ENCODE data around the gene MAMSTR. TPM values are rescaled to one million over a fixed set of nuclear protein-coding genes. Genes with fewer than 3 reads are reported as not detected.

Gene MAMSTR
- total and polyA plus RNA-seq, 10 of the 15 experiments (the other 5 are each of a cell fraction or from before 2014, with no cell fraction given) = 0.04 to 0.73 (median 0.31) TPM; not detected in 1

DNA sequence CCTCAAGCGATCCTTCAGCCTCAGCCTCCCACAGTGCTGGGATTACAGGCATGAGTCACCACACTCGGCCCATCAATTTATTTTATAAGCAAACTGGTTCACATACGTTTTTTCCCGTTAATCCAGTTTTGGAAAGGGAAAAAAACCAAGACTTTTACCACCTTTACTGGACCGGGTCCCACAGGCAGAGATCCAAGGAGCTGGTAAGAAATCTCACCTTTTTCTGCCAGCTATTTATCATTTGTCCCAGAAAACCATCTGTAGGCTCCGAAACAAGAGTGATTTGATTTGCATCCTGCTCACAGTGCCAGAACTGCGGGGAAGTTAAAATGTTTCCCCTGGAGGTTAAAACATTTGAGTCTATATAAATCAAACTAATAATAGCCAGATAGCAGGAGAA, 30.1 kb downstream of the MAMSTR start:
- ChIA-PET POLR2A (no interaction called here), RAD21 (ENCODE audit: unreplicated experiment) (no interaction called here), SMC1A (ENCODE audit: uncharacterized antibody, unreplicated experiment) (no interaction called here), CTCF (interaction anchor here (1.2 kb wide), 1 partner anchor 15 kb away, joined by 3 read pairs; no protein-coding TSS in a partner anchor)
- Histone ChIP-seq H4K20me1 (ENCODE audit: control insufficient read depth, insufficient read depth) (no peaks in the 10 kb centered on the region), H3K27me3 (replicated peaks in 1 of 2; ENCODE audit: control insufficient read depth in 2 of 2, insufficient read depth in 2 of 2, low read length in 1 of 2) (no peaks in the 10 kb centered on the region; a peak in 1 of 4 replicates), H3K4me1 (ENCODE audit: control insufficient read depth, insufficient read depth, low read length) (no peaks in the 10 kb centered on the region), H3K79me2 (ENCODE audit: control insufficient read depth, insufficient read depth, low read length) (no peaks in the 10 kb centered on the region), H3K4me2 (ENCODE audit: control insufficient read depth, insufficient read depth) (no peak overlapping the region), H3K9me3 (replicated peaks; ENCODE audit: control insufficient read depth, insufficient read depth, low read length) (no peaks in the 10 kb centered on the region), H3K4me3 (no peak overlapping the region), H2AFZ (ENCODE audit: control insufficient read depth, low read depth, low read length) (no peak overlapping the region), H3K27ac (ENCODE audit: control insufficient read depth, insufficient read depth) (no peak overlapping the region), H3K36me3 (ENCODE audit: control insufficient read depth in 2 of 2, insufficient read depth in 2 of 2, low read length in 1 of 2) (no peaks in the 10 kb centered on the region), H3K9ac (ENCODE audit: control insufficient read depth, insufficient read depth, low read length) (no peak overlapping the region)
- no peak for FAIRE-seq
- WGBS (ENCODE audit: insufficient coverage, insufficient replicate concordance, low lambda C conversion rate, missing lambda C conversion rate) = 33% methylated on average over 7 of the region's 7 CpGs
- ATAC-seq = no peak
- intact Hi-C loops (cut with micrococcal nuclease; ENCODE audit: unreplicated experiment) (no loop called here), in situ Hi-C loops (cut with MboI) (no loop called here)
- DNase-seq (ENCODE audit: low read depth, low spot score) = no peak
- TF ChIP-seq RAD21 (IDR thresholded peaks at IDR 0.05; ENCODE audit: insufficient read depth, low read depth, low read length) (no peak), FOS (IDR thresholded peaks at IDR 0.05; ENCODE audit: borderline replicate concordance, extremely low read depth, insufficient read length) (no peak), CHD2 (IDR thresholded peaks at IDR 0.05; ENCODE audit: borderline replicate concordance, low read depth, low read length) (no peak), YY1 (IDR thresholded peaks at IDR 0.05; ENCODE audit: low read depth, low read length) (no peak)
- TF ChIP-seq, protein P1, sequence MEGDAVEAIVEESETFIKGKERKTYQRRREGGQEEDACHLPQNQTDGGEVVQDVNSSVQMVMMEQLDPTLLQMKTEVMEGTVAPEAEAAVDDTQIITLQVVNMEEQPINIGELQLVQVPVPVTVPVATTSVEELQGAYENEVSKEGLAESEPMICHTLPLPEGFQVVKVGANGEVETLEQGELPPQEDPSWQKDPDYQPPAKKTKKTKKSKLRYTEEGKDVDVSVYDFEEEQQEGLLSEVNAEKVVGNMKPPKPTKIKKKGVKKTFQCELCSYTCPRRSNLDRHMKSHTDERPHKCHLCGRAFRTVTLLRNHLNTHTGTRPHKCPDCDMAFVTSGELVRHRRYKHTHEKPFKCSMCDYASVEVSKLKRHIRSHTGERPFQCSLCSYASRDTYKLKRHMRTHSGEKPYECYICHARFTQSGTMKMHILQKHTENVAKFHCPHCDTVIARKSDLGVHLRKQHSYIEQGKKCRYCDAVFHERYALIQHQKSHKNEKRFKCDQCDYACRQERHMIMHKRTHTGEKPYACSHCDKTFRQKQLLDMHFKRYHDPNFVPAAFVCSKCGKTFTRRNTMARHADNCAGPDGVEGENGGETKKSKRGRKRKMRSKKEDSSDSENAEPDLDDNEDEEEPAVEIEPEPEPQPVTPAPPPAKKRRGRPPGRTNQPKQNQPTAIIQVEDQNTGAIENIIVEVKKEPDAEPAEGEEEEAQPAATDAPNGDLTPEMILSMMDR (IDR thresholded peaks at IDR 0.05 in 2 of 3, conservative IDR thresholded peaks at IDR 0.05 in 1 of 3; ENCODE audit: control insufficient read depth in 2 of 3, extremely low read depth in 1 of 3, insufficient read depth in 1 of 3, low read depth in 3 of 3, low read length in 3 of 3) = no peak
- no TSS peak for BruUV-seq (replicated peaks)

DNA sequence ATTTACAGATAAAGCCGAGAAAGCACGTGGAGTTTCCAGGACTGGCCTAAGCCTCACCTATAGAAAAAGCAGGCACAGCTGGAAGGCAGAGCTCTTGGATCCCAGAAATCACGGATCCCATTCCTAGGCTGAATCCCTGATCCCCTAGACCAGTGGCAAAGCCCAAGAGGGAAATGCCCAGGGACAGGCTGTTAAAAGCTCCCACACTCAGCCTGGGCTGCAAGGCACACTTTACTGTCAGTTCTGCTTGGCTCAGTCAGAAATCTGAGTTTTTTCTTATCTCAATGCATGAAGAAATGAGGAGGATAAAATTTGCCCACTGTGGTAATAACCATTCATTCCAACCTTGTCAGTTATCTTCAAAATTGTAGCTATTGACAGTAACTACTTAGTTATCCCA, 31.7 kb downstream of the MAMSTR start:
- SMC1A ChIA-PET (ENCODE audit: uncharacterized antibody, unreplicated experiment) = no interaction called here
- CTCF ChIA-PET = no interaction called here
- BruUV-seq (replicated peaks) = no TSS peak
- TF ChIP-seq TBL1XR1 (IDR thresholded peaks at IDR 0.05; ENCODE audit: low read depth, low read length) (no peak), RCOR1 (conservative IDR thresholded peaks at IDR 0.05; ENCODE audit: low read depth, low read length) (no peak), SIX5 (IDR thresholded peaks at IDR 0.05; ENCODE audit: low read depth, low read length, severe bottlenecking) (no peak), KDM1A (IDR thresholded peaks at IDR 0.05; ENCODE audit: borderline replicate concordance) (no peak), POU2F2 (IDR thresholded peaks at IDR 0.05; ENCODE audit: borderline replicate concordance, low read depth, low read length) (no peak), ZNF207 (IDR thresholded peaks at IDR 0.05; ENCODE audit: borderline replicate concordance) (no peak), IKZF2 (IDR thresholded peaks at IDR 0.05) (no peak)
- TF ChIP-seq, protein P2, sequence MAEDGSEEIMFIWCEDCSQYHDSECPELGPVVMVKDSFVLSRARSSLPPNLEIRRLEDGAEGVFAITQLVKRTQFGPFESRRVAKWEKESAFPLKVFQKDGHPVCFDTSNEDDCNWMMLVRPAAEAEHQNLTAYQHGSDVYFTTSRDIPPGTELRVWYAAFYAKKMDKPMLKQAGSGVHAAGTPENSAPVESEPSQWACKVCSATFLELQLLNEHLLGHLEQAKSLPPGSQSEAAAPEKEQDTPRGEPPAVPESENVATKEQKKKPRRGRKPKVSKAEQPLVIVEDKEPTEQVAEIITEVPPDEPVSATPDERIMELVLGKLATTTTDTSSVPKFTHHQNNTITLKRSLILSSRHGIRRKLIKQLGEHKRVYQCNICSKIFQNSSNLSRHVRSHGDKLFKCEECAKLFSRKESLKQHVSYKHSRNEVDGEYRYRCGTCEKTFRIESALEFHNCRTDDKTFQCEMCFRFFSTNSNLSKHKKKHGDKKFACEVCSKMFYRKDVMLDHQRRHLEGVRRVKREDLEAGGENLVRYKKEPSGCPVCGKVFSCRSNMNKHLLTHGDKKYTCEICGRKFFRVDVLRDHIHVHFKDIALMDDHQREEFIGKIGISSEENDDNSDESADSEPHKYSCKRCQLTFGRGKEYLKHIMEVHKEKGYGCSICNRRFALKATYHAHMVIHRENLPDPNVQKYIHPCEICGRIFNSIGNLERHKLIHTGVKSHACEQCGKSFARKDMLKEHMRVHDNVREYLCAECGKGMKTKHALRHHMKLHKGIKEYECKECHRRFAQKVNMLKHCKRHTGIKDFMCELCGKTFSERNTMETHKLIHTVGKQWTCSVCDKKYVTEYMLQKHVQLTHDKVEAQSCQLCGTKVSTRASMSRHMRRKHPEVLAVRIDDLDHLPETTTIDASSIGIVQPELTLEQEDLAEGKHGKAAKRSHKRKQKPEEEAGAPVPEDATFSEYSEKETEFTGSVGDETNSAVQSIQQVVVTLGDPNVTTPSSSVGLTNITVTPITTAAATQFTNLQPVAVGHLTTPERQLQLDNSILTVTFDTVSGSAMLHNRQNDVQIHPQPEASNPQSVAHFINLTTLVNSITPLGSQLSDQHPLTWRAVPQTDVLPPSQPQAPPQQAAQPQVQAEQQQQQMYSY (CRISPR knock-in tag; IDR thresholded peaks at IDR 0.05) = no peak

More for the DNA sequence above, 31.7 kb downstream of the MAMSTR start:
- Histone ChIP-seq H3K4me2 (ENCODE audit: control insufficient read depth, insufficient read depth) (no peak overlapping the region), H2AFZ (ENCODE audit: control insufficient read depth, low read depth, low read length) (no peak overlapping the region), H3K36me3 (ENCODE audit: control insufficient read depth in 2 of 2, insufficient read depth in 2 of 2, low read length in 1 of 2) (no peaks in the 10 kb centered on the region), H4K20me1 (ENCODE audit: control insufficient read depth, insufficient read depth) (no peaks in the 10 kb centered on the region), H3K27ac (ENCODE audit: control insufficient read depth, insufficient read depth) (no peak overlapping the region), H3K4me1 (ENCODE audit: control insufficient read depth, insufficient read depth, low read length) (no peaks in the 10 kb centered on the region), H3K79me2 (ENCODE audit: control insufficient read depth, insufficient read depth, low read length) (no peaks in the 10 kb centered on the region), H3K27me3 (replicated peaks in 1 of 2; ENCODE audit: control insufficient read depth in 2 of 2, insufficient read depth in 2 of 2, low read length in 1 of 2) (no peaks in the 10 kb centered on the region; a peak in 1 of 4 replicates), H3K9ac (ENCODE audit: control insufficient read depth, insufficient read depth, low read length) (no peak overlapping the region), H3K9me3 (replicated peaks; ENCODE audit: control insufficient read depth, insufficient read depth, low read length) (no peaks in the 10 kb centered on the region), H3K4me3 (no peak overlapping the region)
- in situ Hi-C loops (cut with MboI) = no loop called here
- ATAC-seq = no peak
- ChIA-PET POLR2A (no interaction called here), RAD21 (ENCODE audit: unreplicated experiment) (no interaction called here)
- no peak for FAIRE-seq
- no peak for DNase-seq (ENCODE audit: low read depth, low spot score)
- intact Hi-C loops (cut with micrococcal nuclease; ENCODE audit: unreplicated experiment) = no loop called here
- 5% methylated on average over 3 of the region's 3 CpGs for WGBS (ENCODE audit: insufficient coverage, insufficient replicate concordance, low lambda C conversion rate, missing lambda C conversion rate)
